GM12891 (cell line): ENCODE results near the gene C11orf21.

Source experiments
- POLR2AphosphoS5 ChIP-seq: IDR thresholded peaks from 2 replicates; pipeline ENCODE4 v1.6.1; 2011; ENCODE audit warnings: low read depth, low read length, control low read depth
- TAF1 ChIP-seq: IDR thresholded peaks from 2 replicates; pipeline ENCODE4 v1.6.1; 2011; ENCODE audit warnings: low read depth, low read length, control low read depth

GRCh38 chr11:2327032-2327431, 25.3 kb upstream of the C11orf21 start:
- TF ChIP-seq POLR2AphosphoS5 (no peak), TAF1 (no peak)
